ENCODE results near the gene STARD3.

GRCh38 chr17:39705786-39706348 lies 68.9 kb downstream of the STARD3 start:
- TF ChIP-seq JUNB (IDR thresholded peaks at IDR 0.05): no peak
- TF ChIP-seq CHD2 (IDR thresholded peaks at IDR 0.05; ENCODE audit: low read length, partially characterized antibody): no peak
- TF ChIP-seq CTCF (IDR thresholded peaks at IDR 0.05): no peak
- TF ChIP-seq RCOR1 (IDR thresholded peaks at IDR 0.05; ENCODE audit: low read depth, low read length): no peak
- no peak for TF ChIP-seq HOXA7 (CRISPR knock-in tag; IDR thresholded peaks at IDR 0.05)
- no peak for TF ChIP-seq HMGXB4 (CRISPR knock-in tag; IDR thresholded peaks at IDR 0.05; ENCODE audit: borderline replicate concordance)
- TF ChIP-seq KDM1A (IDR thresholded peaks at IDR 0.05; ENCODE audit: low read depth): no peak
- no peak for TF ChIP-seq ATOH8 (CRISPR knock-in tag; IDR thresholded peaks at IDR 0.05; ENCODE audit: low read depth)
- no peak for TF ChIP-seq FOSL2 (IDR thresholded peaks at IDR 0.05)
- TF ChIP-seq FOSL2 (CRISPR knock-in tag; IDR thresholded peaks at IDR 0.05): no peak
- TF ChIP-seq RFX5 (IDR thresholded peaks at IDR 0.05): no peak
- TF ChIP-seq POLR2A (IDR thresholded peaks at IDR 0.05; ENCODE audit: low read length): no peak
- no peak for TF ChIP-seq REST (IDR thresholded peaks at IDR 0.05)
- no peak for TF ChIP-seq SMC3 (IDR thresholded peaks at IDR 0.05)
